ENCODE measurements around the gene TEKTIP1.

DNA sequence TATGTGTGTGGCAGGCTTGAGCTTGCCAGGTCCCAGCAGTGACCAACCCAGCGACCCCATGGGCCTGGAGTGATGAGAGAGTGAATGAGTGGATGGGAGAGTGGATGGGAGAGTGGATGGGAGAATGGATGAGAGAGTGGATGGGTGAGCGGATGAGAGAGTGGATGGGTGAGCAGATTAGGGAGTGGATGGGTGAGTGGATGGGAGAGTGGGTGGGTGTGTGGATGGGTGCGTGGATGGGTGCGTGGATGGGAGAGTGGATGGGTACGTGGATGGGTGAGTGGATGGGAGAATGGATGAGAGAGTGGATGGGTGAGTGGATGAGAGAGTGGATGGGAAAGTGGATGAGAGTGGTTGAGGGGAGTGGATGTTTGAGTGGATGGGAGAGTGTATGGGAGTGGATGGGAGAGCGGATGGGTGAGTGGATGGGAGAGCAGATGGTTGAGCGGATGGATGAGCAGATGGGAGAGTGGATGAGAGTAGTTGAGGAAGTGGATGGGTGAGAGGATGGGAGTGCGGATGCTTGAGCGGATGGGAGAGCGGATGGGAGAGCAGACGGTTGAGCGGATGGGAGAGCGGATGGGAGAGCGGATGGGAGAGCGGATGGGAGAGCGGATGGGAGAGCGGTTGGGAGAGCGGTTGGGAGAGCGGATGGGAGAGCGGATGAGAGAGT is 10.3 kb upstream of the TEKTIP1 start:
- TF ChIP-seq, protein P1, sequence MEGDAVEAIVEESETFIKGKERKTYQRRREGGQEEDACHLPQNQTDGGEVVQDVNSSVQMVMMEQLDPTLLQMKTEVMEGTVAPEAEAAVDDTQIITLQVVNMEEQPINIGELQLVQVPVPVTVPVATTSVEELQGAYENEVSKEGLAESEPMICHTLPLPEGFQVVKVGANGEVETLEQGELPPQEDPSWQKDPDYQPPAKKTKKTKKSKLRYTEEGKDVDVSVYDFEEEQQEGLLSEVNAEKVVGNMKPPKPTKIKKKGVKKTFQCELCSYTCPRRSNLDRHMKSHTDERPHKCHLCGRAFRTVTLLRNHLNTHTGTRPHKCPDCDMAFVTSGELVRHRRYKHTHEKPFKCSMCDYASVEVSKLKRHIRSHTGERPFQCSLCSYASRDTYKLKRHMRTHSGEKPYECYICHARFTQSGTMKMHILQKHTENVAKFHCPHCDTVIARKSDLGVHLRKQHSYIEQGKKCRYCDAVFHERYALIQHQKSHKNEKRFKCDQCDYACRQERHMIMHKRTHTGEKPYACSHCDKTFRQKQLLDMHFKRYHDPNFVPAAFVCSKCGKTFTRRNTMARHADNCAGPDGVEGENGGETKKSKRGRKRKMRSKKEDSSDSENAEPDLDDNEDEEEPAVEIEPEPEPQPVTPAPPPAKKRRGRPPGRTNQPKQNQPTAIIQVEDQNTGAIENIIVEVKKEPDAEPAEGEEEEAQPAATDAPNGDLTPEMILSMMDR (IDR thresholded peaks at IDR 0.05) = no peak
- no peak for TF ChIP-seq EZH2 (IDR thresholded peaks at IDR 0.05; ENCODE audit: borderline replicate concordance, insufficient read depth, low read depth, low read length, poor library complexity, severe bottlenecking)

Data from B cell (primary cell).